Stomach smooth muscle (tissue), 2 donors: ENCODE measurements around the gene CCDC154.

Source experiments
- H3K27ac ChIP-seq: one replicate; pipeline ENCODE4 v1.7.0; 2013; ENCODE audit warnings: mild to moderate bottlenecking, low read length, inconsistent platforms
- H3K27me3 ChIP-seq, 2 donors: one replicate each; pipeline ENCODE4 v1.7.0; 2013; ENCODE audit warnings: low read length in 2 of 2; ENCODE audit not compliant: insufficient read depth in 2 of 2, control insufficient read depth in 1 of 2
- H3K36me3 ChIP-seq, 2 donors: one replicate each; pipeline ENCODE4 v1.7.0; 2013; ENCODE audit warnings: low read length in 2 of 2; ENCODE audit not compliant: control insufficient read depth in 2 of 2, insufficient read depth in 2 of 2
- H3K4me1 ChIP-seq: one replicate; pipeline ENCODE4 v1.7.0; 2013; ENCODE audit warnings: low read length; ENCODE audit not compliant: control insufficient read depth, insufficient read depth
- H3K4me3 ChIP-seq, 2 donors: one replicate each; pipeline ENCODE4 v1.7.0; 2013; ENCODE audit warnings: low read length in 2 of 2
- H3K9ac ChIP-seq, 2 donors: one replicate each; pipeline ENCODE4 v1.7.0; 2013; ENCODE audit warnings: low read length in 2 of 2, mild to moderate bottlenecking in 1 of 2
- H3K9me3 ChIP-seq, 2 donors: one replicate each; pipeline ENCODE4 v1.7.0; 2013; ENCODE audit warnings: low read length in 2 of 2; ENCODE audit not compliant: control insufficient read depth in 2 of 2
- donor health status: healthy.
- donor health status: Pancreatic carcinoma.

CCDC154 gene

GRCh38 chr16:1434644-1435592 lies 9.4 kb downstream of the CCDC154 start:
- no peak overlapping the region for H3K4me3 ChIP-seq
- no peak overlapping the region for H3K9ac ChIP-seq
- peaks cover under 1 to 2% of the 10 kb centered on the region in 2 donors for H3K27me3 ChIP-seq
- H3K9me3 ChIP-seq: no peaks in the 10 kb centered on the region
- no peaks in the 10 kb centered on the region for H3K4me1 ChIP-seq
- no peaks in the 10 kb centered on the region for H3K36me3 ChIP-seq
- no peak overlapping the region for H3K27ac ChIP-seq

DNA sequence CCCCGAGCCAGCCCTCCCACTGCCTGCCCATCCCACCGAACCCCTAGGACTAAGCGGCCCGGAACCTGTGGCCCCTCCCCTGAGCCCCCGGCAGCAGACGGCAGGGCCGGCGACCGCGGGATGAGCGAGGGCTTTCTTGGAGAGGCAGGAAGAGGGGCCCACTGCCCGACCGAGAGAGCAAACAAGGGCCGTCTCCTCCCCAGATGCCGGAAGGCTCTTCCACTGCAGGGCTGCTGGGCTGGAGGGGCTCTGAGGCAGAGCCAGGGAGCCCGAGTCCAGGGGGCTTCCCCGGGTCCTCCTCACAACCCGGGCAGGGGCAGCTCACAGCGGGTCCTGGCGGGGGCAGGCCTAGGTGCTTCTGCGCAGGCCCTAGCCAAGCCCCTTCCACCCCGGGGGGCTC lies 10.6 kb downstream of the CCDC154 start:
- no peak overlapping the region for H3K4me3 ChIP-seq

DNA sequence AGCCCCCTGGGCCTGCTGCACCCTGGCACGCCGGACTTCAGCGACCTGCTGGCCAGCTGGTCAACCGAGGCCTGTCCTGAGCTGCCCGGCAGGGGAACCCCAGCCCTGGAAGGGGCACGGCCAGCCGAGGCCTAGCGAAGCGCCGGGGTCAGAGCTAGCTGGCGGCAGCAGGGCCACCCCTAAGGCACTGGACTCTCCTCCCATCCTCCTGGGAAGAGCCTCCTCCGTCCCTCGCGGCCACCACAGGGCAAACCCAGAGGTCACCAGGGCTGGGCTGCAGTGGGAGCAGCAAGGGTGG lies 11.1 kb downstream of the CCDC154 start:
- Histone ChIP-seq H3K9ac (no peak overlapping the region), H3K27ac (no peak overlapping the region), H3K9me3 (no peaks in the 10 kb centered on the region), H3K4me1 (no peaks in the 10 kb centered on the region), H3K4me3 (no peak overlapping the region), H3K27me3 (peaks cover 2 to 4% of the 10 kb centered on the region in 2 donors), H3K36me3 (no peaks in the 10 kb centered on the region)

More for the DNA sequence above, 10.6 kb downstream of the CCDC154 start:
- H3K27me3 ChIP-seq: peaks cover 2 to 4% of the 10 kb centered on the region in 2 donors
- H3K9ac ChIP-seq: no peak overlapping the region
- no peaks in the 10 kb centered on the region for H3K36me3 ChIP-seq
- no peaks in the 10 kb centered on the region for H3K4me1 ChIP-seq
- H3K27ac ChIP-seq: no peak overlapping the region
- H3K9me3 ChIP-seq: no peaks in the 10 kb centered on the region

- Histone ChIP-seq H3K4me3 (no peak overlapping the region), H3K9me3 (no peaks in the 10 kb centered on the region), H3K27ac (no peak overlapping the region), H3K27me3 (peaks cover 2 to 4% of the 10 kb centered on the region in 2 donors), H3K36me3 (no peaks in the 10 kb centered on the region), H3K9ac (no peak overlapping the region), H3K4me1 (no peaks in the 10 kb centered on the region)
These were observed 11.7 kb downstream of the CCDC154 start for GRCh38 chr16:1432388-1433262.

GRCh38 chr16:1431497-1432270 lies 12.7 kb downstream of the CCDC154 start:
- Histone ChIP-seq H3K9me3 (no peaks in the 10 kb centered on the region), H3K4me3 (no peak overlapping the region), H3K36me3 (no peaks in the 10 kb centered on the region), H3K27me3 (peaks cover 2 to 4% of the 10 kb centered on the region in 2 donors), H3K4me1 (no peaks in the 10 kb centered on the region), H3K27ac (no peak overlapping the region), H3K9ac (no peak overlapping the region)

- Histone ChIP-seq H3K27ac (no peak within 1 kb of the TSS), H3K36me3 (no peaks in the 10 kb centered on the region), H3K27me3 (peaks cover 2 to 4% of the 10 kb centered on the region in 2 donors), H3K9ac (no peak within 1 kb of the TSS), H3K9me3 (no peaks in the 10 kb centered on the region), H3K4me3 (no peak within 1 kb of the TSS), H3K4me1 (no peaks in the 10 kb centered on the region)
These were observed 13.4 kb downstream of the CCDC154 start, which contains the start of gene PERCC1 for GRCh38 chr16:1430759-1431496. TSS of gene PERCC1 (plus strand) at chr16:1431078. CDS start at chr16:1432594, 1,516 bp downstream.

GRCh38 chr16:1430214-1430758 lies 14.1 kb downstream of the CCDC154 start:
- Histone ChIP-seq H3K27me3 (peaks cover 2 to 4% of the 10 kb centered on the region in 2 donors), H3K9ac (no peak overlapping the region), H3K27ac (no peak overlapping the region), H3K9me3 (no peaks in the 10 kb centered on the region), H3K36me3 (no peaks in the 10 kb centered on the region), H3K4me3 (no peak overlapping the region), H3K4me1 (no peaks in the 10 kb centered on the region)

GRCh38 chr16:1429631-1430030 lies 14.7 kb downstream of the CCDC154 start:
- H3K27ac ChIP-seq: no peak overlapping the region
- H3K27me3 ChIP-seq: peaks cover 2 to 4% of the 10 kb centered on the region in 2 donors
- H3K9ac ChIP-seq: no peak overlapping the region
- H3K36me3 ChIP-seq: no peaks in the 10 kb centered on the region
- no peaks in the 10 kb centered on the region for H3K4me1 ChIP-seq
- no peak overlapping the region for H3K4me3 ChIP-seq
- no peaks in the 10 kb centered on the region for H3K9me3 ChIP-seq

GRCh38 chr16:1429012-1429411 lies 15.3 kb downstream of the CCDC154 start:
- Histone ChIP-seq H3K36me3 (no peaks in the 10 kb centered on the region), H3K4me3 (no peak overlapping the region), H3K4me1 (no peaks in the 10 kb centered on the region), H3K27me3 (peaks cover 2 to 4% of the 10 kb centered on the region in 2 donors), H3K9ac (no peak overlapping the region), H3K9me3 (no peaks in the 10 kb centered on the region), H3K27ac (no peak overlapping the region)
